HL-60/S4 treated with retinoic acid at 250 ng/mL for 4 days and 3 days (cell line): ENCODE data around the gene MROH8.
"Not testable (repeated sequence)": the region's sequence is repeated elsewhere in the genome, so short reads cannot be mapped to it uniquely, and the experiment has no call there.

Experiments
- in situ Hi-C: fragments of 300-500 bp; cut with MboI; formaldehyde crosslinking; loops from 2 replicates; pipeline ENCODE4 v1.7.0; 2022; ENCODE audit warnings: low sequenced_read_pairs

MROH8 gene

DNA sequence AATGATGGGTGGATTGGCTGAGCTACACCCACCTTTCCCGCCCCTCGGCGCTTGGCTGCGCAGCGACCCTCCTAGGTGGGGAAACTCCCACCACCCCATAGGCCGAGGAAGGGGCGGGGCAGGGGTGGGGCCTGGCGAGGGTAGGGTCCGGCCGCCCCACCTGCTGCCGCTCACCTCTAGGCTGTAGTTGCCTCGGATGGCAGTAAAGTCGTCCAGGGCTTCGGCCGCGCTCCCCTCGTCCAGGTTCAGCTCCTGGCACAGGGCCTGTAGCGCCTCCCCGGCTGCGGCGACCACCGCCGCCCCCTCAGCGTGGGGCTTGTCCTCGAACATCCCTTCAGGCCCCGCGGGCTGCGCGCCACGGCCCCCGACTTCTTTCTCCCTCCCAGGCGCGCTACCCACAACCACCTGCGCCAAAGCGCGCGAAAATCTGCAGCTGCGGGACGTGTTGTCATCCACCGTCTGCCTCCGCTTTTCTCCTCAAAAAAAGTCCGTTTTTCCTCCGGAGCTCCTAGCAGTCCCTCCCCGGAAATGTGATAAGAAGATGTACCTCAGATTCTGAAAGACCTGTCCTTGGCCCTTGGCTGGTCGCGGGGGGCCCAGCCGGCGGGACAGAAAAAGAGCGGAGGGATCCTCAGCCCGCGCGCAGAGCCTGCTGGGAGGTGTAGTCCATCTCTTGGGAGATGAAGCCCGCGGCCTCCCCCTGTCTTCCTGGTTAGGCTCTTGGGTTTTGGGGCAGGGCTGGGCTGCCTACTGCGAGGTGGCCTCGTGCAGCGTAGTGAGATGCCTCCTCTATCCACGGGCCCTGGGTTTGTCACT lies 83.5 kb downstream of the MROH8 start, which contains the start of gene RBL1:
Gene RBL1 (minus strand): TSS at position 399 of the 816 bp plus-strand sequence. CDS start 69 bp downstream, at position 330.
- in situ Hi-C loops: no loop called here

DNA sequence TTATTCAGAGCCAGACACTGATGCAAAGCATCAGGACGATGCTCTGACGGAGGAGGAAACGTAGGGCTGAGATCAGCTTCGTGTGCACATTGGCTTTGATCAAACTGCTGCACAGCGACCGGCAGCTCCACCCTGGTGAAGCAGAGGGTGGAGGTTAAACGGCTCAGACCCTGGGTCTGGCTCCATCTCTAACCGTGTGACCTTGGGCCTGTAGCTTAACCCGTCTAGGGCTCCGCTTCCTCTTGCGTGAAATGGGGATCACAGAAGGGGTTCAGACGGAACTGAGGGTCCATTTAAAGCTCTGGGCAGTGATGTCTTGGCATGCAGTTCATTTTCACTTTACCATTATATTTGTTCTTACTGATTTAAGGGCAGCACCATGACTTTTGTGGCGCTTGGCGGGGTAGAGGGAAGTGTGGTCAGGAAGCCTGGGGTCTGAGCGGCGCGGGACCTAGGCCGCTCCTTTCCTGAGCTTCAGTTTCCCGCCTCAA lies 84.2 kb downstream of the MROH8 start:
- in situ Hi-C loops: no loop called here

DNA sequence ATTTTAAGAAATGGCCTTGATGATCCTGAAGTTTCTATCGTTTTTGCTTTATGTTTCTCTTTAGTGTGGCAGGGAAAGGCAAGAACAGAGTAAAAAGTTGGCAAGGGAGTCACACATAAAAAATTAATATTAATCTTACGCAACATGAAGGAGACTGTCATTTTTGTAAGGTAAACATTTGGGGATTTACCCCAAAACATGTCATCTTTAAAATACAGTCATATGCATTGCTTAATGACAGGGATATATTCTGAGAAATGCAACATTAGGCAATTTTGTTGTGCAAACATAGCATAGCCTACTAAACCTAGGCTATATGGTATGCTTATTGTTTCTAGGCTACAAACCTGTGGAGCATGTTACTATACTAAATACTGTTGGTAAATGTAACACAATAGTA lies 88.9 kb downstream of the MROH8 start:
- in situ Hi-C loops: no loop called here

- in situ Hi-C loops: no loop called here
Observed at GRCh38 chr20:37081717-37082289, 97.5 kb downstream of the MROH8 start.

DNA sequence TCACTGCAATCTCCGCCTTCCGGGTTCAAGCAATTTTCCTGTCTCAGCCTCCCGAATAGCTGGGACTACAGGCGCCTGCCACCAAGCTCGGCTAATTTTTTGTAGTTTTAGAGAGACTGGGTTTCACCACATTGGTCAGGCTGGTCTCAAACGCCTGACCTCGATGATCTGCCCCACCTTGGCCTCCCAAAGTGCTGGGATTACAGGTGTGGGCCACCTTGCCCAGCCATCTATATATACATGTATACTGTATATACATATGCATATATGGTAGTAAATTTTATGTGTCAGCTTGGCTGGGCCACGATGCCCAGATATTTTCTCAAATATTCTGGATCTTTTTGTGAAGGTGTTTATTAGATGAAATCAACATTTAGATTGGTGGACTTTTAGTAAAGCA lies 102.3 kb downstream of the MROH8 start:
- in situ Hi-C loops: no loop called here

DNA sequence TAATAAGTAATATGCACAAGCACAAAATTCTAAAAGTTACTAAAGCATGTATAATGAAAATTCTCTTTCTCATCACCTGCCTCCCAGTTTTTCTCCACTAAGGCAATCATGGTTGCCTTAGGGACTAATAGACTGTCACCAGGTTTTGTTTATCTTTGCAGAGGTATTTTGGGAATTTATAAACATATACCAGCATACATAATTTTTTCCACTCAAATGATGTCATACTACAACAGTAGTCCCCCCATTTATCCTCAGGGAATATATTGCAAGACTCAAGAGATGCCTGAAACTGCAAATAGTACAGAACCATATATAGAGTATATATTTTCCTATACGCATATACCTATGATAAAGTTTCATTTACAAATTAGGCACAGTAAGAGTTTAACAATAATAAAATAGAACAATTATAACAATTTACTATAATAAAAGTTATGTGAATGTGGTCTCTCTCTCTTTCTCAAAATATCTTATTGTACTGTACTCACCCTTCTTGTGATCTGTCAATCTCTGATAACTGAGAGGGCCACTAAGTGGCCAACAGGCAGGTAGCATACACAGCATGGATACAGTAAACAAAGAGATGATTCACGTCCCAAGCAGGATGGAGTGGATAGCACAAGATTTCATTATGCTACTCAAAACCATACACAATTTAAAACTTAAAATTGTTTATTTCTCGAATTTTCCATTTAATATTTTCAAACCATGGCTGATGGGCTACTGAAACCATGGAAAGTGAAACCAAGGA lies 103.2 kb downstream of the MROH8 start:
- in situ Hi-C loops: no loop called here

- in situ Hi-C loops: no loop called here
Observed at GRCh38 chr20:37072293-37073196, 106.8 kb downstream of the MROH8 start.

DNA sequence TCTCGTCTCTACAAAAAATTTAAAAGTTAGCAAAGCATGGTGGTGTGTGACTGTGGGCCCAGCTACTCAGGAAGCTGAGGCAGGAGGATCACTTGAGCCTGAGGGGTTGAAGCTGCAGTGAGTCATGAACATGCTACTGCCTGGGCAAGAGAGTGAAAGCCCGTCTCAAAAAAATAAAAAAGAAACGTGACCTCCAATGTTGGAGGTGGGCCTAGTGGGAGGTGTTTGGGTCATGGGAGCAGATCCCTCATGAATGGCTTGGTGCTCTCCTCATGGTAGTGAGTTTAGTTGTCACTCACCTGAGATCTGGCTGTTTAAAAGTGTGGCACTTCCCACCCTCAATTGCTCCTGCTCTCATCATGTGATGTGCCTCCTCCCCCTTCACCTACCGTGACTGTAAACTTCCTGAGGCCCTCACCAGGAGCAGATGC lies 107.9 kb downstream of the MROH8 start:
- in situ Hi-C loops: no loop called here

GRCh38 chr20:37069563-37069962 lies 109.8 kb downstream of the MROH8 start:
- in situ Hi-C loops: not testable (repeated sequence)

DNA sequence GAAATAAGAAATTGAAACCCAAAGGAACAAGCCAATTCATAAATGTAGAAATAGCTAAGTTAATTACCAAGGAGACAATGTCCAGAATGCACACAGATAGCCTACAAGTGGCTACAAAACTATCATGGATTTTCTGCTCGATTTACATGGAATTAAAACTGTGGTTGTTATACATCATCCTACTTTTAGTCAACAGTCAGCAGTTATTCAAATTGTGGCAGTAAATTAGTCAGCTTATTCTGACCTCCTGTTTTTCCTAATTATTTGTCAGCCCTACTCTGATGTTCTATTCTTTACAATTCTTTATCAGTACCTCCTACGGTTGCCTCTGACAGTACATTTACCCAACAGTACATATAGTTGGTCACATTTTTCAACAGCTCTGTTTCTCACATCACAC lies 113.2 kb downstream of the MROH8 start:
- in situ Hi-C loops: no loop called here

DNA sequence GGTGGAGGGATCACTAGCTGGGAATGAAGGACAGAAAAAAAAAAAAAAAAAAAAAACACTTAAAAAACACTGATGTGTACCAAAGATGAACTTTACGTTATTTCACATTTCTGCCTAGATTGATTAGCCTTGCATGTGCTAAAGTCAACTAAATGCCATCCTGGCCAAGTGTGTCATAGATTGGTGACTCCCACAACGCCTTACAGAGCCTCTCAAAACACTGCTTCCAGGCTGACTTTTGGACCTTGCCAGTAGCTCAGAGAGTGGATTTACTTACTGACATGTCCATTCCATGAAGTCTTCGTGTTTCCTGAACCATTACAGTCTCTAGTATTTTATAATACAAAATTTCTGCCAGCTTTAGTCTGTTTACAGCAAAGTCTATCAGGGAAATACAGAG lies 124.1 kb downstream of the MROH8 start:
- in situ Hi-C loops: no loop called here

DNA sequence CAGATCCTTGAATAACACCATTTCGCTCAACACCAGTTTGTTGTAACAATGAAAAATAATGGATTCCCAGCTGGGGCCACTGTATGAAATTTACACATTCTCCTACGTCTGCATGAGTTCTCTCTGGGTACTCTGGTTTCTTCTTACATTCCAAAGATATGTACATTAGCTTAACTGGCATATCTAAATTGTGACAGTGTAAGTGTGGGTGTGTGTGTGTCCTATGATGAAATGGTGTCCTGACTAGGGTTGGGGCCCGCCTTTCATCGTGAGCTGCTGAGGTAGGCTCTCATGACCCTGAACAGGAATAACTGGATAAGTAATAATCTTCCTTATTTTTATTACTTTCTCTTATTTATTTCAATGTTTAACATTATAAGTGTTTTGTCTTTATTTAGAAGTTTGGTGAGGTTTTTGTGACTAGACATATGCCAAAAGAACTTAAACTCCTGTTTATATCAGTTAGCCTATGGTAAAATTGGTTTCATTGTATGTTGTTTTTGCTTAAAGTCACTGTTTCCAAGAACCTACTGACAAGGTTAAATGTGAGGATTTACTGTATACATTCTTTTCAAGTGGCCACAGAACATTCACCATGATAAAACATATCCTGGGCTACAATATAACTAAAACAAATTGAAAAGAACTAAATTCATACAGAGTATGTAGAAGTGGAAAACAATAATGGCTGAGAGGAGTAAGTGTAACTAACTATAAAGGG lies 126.0 kb downstream of the MROH8 start:
- in situ Hi-C loops: no loop called here
